ENCODE results near the gene SUDS3.
"Not testable (repeated sequence)": the region's sequence is repeated elsewhere in the genome, so short reads cannot be mapped to it uniquely, and the experiment has no call there.

The SUDS3 gene

GRCh38 chr12:118353721-118354120 lies 22.6 kb upstream of the SUDS3 start:
- H3K4me3 ChIP-seq (replicated peaks; ENCODE audit: insufficient read depth, low read length), result no peak overlapping the region
- no peak for DNase-seq (ENCODE audit: low read depth in 1 of 2, low spot score in 1 of 2)
- no peak overlapping the region for H3K27ac ChIP-seq (replicated peaks)
- TF ChIP-seq POLR2AphosphoS5 (IDR thresholded peaks at IDR 0.05; ENCODE audit: low read depth), result no peak
- no peak for TF ChIP-seq CTCF (IDR thresholded peaks at IDR 0.05; ENCODE audit: insufficient read depth, low read length)
- no peak for TF ChIP-seq SPI1 (IDR thresholded peaks at IDR 0.05; ENCODE audit: borderline replicate concordance, low read depth)
- TF ChIP-seq, protein P1, sequence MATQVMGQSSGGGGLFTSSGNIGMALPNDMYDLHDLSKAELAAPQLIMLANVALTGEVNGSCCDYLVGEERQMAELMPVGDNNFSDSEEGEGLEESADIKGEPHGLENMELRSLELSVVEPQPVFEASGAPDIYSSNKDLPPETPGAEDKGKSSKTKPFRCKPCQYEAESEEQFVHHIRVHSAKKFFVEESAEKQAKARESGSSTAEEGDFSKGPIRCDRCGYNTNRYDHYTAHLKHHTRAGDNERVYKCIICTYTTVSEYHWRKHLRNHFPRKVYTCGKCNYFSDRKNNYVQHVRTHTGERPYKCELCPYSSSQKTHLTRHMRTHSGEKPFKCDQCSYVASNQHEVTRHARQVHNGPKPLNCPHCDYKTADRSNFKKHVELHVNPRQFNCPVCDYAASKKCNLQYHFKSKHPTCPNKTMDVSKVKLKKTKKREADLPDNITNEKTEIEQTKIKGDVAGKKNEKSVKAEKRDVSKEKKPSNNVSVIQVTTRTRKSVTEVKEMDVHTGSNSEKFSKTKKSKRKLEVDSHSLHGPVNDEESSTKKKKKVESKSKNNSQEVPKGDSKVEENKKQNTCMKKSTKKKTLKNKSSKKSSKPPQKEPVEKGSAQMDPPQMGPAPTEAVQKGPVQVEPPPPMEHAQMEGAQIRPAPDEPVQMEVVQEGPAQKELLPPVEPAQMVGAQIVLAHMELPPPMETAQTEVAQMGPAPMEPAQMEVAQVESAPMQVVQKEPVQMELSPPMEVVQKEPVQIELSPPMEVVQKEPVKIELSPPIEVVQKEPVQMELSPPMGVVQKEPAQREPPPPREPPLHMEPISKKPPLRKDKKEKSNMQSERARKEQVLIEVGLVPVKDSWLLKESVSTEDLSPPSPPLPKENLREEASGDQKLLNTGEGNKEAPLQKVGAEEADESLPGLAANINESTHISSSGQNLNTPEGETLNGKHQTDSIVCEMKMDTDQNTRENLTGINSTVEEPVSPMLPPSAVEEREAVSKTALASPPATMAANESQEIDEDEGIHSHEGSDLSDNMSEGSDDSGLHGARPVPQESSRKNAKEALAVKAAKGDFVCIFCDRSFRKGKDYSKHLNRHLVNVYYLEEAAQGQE (IDR thresholded peaks at IDR 0.05; ENCODE audit: insufficient replicate concordance, low read depth), result no peak
- TF ChIP-seq GABPA (IDR thresholded peaks at IDR 0.05; ENCODE audit: low read depth), result no peak
- H3K27me3 ChIP-seq (ENCODE audit: insufficient read depth, poor library complexity, severe bottlenecking), result no peaks in the 10 kb centered on the region

DNA sequence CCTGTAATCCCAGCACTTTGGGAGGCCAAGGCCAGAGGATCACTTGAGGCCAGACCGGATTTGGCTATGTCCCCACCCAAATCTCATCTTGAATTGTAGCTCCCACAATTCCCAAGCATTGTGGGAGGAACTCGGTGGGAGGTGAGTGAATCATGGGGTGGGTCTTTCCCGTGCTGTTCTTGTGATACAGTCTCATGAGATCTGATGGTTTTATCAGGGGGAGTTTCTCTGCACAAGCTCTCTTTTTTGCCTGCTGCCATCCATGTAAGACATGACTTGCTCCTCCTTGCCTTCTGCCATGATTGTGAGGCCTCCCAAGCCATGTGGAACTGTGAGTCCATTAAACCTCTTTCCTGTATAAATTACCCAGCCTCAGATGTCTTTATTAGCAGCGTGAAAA lies 21.9 kb upstream of the SUDS3 start:
- H3K27ac ChIP-seq (replicated peaks); H3K4me3 ChIP-seq (replicated peaks; ENCODE audit: insufficient read depth, low read length); DNase-seq (ENCODE audit: low read depth in 1 of 2, low spot score in 1 of 2); H3K27me3 ChIP-seq (ENCODE audit: insufficient read depth, poor library complexity, severe bottlenecking): not testable (repeated sequence)

DNA sequence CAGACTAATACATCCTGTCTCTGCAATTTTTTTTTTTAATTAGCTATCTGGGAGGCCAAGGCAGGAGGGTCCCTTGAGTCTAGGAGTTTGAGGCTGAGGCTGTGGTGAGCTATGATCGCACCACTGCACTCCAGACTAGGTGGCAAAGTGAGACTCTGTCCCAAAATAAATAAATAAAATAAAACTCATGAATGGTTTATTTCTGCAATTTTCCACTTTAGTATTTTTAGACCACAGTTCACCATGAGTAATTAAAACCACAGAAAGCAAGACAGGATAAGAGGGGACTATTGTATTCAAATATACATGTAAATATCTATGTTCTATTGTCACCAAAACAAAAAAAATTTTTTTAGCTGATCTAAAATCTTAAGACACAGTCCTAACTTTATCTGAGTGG lies 21.5 kb upstream of the SUDS3 start:
- no peaks in the 10 kb centered on the region for H3K27me3 ChIP-seq (ENCODE audit: insufficient read depth, poor library complexity, severe bottlenecking)

More for the DNA sequence above, 21.5 kb upstream of the SUDS3 start:
- DNase-seq (ENCODE audit: low read depth in 1 of 2, low spot score in 1 of 2), result no peak
- Histone ChIP-seq H3K4me3 (replicated peaks; ENCODE audit: insufficient read depth, low read length) (no peak overlapping the region), H3K27ac (replicated peaks) (no peak overlapping the region)
- TF ChIP-seq POLR2AphosphoS5 (IDR thresholded peaks at IDR 0.05; ENCODE audit: low read depth), result no peak
- no peak for TF ChIP-seq SPI1 (IDR thresholded peaks at IDR 0.05; ENCODE audit: borderline replicate concordance, low read depth)
- TF ChIP-seq CTCF (IDR thresholded peaks at IDR 0.05; ENCODE audit: insufficient read depth, low read length), result no peak
- TF ChIP-seq GABPA (IDR thresholded peaks at IDR 0.05; ENCODE audit: low read depth), result no peak
- TF ChIP-seq, protein P1 (IDR thresholded peaks at IDR 0.05; ENCODE audit: insufficient replicate concordance, low read depth), result no peak

Data from HL-60 (cell line).